HG03280 (cell line): ENCODE results near the gene E2F2.
A peak's percentile ranks its signal among the peaks of the same experiment; 100 is the strongest.

Experiments
- ATAC-seq: cut with Tn5 transposase; IDR thresholded peaks from one replicate; pipeline ENCODE4 v1.9.1; 2021; ENCODE audit warnings: mild to moderate bottlenecking, moderate library complexity; ENCODE audit not compliant: unreplicated experiment

E2F2 gene

GRCh38 chr1:23530747-23531561 is at the start of gene E2F2:
Gene E2F2, minus strand, starts transcription at chr1:23531233. Its CDS starts 440 bp downstream, at chr1:23530793.
- peak; percentile 53 for ATAC-seq

DNA sequence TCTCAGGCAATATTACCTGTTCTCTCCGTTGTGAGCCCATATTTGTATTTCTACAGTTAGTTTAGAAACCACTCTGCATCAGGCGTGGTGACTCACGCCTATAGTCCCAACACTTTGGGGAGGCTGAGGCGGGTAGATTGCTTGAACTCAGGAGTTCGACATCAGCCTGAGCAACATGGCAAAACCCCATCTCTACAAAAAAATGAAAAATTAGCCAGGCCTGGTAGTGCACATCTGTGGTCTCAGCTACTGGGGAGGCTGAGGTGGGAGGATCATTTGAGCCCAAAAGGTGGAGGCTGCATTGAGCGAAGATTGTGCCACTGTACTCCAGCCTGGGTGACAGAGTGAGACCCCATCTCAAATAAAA is 47.9 kb upstream of the E2F2 start:
- no peak for ATAC-seq

DNA sequence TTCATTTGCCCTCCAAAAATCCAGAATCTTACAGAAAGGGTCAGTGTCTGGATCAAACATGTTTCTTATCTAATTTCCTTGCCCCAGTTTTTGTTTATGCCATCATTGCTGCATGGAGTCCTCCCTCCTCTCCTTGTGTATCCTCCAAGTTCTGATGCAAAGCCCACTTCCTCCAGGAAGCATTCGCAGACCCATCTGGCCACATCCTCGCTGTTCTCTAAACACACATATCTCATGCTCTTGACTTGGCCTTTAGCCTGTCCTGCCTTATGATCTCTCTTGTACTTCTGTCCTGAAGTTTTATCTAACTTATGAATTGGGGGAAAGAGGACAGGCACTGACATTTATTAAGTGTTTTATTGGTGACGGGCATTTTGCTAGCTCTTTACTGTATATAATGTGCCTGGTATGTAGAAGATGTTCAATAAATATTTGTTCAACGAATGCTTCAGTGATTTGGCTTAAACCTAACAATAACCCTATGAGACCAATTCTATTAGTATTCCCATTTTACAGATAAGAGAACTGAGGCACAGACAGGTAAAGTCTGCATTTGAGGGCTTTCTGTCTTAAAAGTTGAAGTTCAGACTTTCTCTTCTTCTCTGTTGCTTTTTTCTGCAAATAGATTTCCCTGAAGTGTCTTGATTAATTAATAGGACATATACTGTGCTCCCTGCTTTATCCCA is 47.4 kb upstream of the E2F2 start:
- ATAC-seq = no peak

DNA sequence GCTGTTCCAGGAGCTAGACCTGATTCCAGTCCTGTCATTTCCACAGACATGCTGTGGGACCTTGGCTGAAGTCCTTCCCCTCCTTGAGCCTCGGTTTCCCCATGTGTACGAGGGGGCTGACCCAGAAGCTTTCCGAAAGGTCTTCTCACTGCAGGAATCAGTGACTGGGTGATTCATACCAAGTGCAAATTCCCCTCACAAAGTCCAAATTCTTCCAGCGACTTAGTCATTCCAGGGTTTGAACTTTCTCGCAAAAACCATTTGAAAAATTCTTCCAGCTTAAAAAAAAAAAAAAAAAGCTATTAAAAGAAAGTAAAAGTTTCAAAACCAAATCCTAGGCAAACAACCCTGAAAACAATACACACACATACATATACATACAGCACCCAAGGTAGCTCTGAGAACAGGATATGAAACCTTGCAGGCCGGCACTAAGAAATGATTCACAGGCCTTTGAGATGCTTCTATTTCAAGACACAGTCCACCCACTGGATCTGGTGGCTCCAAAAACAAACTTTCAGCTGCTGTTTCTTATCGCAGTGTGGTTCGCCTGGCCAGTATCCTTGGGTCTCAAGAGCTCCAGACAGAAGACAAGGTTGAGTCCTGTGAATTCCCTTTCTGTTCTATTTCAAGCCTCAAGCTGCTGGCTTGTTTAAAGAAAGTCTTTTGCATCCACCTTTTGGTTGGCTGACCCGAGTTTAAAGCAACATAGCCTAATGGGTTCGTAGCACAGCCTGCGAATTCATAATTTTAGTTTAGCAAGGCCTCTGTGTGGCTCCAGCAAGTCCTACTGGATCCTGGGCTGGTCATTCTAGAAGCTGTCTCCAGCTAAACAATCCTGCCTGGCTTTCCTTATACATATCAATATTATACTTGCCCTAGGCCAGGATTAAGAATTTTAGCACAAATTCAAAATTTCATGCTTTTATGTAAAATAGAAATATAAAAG is 46.3 kb upstream of the E2F2 start:
- peak; percentile 90 for ATAC-seq

- ATAC-seq = no peak
Measured at GRCh38 chr1:23576338-23577055, 45.5 kb upstream of the E2F2 start.

DNA sequence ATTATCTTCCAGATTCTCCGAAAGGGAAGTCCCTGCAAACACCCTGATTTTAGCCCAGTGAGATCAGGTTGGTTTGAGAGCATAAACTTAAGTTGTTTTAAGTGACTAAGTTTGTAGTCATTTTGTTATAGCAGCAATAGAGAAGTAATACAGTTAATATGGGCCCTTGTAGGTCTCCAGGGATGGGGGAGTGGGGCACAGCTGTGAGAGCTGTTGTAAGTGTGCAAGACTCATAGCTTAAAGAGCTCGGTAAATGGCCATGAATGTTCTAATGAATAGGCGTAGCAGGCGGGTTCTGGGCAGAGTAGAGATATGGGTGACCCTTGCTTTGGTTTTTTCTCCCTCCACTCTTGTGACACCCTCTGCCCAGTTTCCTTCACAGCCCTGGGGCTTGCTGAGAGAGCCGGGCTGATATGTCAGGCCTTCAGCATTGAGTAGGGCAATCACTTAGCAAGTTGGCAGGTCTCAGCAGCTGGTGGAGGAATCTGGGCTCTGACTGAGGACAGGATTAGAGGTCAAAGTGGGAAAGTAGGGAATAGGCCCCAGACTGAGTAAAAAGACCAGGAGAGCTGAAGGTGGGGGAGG is 44.3 kb upstream of the E2F2 start:
- no peak for ATAC-seq

DNA sequence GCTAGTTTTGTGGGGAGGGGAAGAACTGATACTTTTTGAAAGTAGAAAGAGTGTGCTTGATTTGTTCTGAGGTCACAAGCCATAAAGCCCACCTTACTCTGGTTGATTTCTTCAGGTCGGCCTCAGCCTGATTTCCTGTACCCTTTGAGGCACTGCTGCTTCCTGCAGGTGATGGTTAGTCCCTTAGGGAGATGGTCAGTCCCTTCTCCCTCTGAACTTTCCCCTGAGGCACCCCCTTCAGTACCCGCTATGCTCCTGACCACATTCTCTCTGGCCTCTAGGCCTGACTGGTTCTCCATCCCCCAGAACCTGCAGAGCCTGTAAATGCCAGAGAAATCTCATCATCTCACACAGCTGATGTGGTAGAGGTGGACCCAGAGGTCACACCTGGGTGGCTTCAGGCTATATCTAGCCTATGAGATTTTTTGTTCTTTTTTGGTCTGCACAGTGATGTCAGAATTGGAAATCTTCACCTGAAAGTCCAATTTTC is 43.3 kb upstream of the E2F2 start:
- ATAC-seq = no peak

- ATAC-seq = no peak
Measured at GRCh38 chr1:23573574-23574182, 42.6 kb upstream of the E2F2 start.

DNA sequence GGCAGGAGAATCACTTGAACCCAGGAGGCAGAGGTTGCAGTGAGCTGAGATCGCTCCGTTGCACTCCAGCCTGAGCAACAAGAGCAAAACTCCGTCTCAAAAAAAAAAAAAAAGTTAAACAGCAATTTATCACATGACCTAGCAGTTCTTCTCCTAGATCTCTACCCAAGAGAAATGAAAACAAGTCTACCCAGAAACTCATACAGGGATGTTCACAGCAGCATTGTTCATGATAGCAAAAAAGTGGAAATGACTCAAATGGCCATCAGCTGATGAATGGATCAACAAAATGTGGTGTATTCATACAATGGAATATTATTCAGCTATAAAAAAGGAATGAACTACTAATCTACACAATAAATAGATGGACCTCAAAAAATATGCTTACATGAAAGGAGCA is 40.4 kb upstream of the E2F2 start:
- no peak for ATAC-seq

- ATAC-seq = no peak
Measured at GRCh38 chr1:23570001-23570691, 39.1 kb upstream of the E2F2 start.

DNA sequence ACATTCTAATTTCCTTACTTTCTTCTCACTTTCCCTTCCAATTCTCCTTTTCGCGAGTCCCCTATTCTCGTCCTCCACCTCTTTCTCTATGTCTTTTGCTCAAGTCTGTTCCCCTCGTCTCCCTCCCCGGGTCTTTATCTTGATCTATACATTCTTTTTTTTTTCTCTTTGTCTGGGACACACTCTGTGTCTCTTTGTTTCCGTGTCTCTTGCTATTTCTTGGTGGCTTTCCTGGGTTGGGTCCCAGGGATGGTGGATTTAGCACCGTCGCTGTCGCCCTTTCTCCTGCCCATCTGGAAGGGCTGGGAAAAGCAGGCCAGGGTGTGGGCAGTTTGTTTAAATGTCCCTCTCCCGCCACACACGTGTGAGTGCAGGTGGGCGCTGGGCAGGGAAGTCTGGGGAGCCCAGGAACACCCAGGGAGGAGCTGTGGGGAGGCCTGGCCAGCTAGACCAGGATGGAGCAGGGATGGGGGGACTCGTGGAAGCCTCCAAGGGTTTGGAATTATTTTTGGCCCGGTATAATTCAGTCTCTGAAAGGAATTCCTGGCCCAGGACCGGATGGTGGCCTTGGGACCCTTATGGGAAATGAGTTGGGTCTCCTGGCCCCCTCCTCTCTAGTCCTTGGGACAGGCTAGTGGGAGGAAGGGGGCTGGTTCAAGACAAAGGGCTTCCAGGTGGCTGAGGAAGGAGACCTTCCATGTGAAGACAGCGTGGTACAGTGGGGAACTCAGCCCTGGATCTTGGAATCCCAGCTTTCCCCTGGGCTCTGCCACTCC is 37.8 kb upstream of the E2F2 start:
- ATAC-seq = no peak

GRCh38 chr1:23567996-23568607 is 37.1 kb upstream of the E2F2 start:
- no peak for ATAC-seq

- ATAC-seq = no peak
Measured at GRCh38 chr1:23567629-23567995, 36.6 kb upstream of the E2F2 start.

DNA sequence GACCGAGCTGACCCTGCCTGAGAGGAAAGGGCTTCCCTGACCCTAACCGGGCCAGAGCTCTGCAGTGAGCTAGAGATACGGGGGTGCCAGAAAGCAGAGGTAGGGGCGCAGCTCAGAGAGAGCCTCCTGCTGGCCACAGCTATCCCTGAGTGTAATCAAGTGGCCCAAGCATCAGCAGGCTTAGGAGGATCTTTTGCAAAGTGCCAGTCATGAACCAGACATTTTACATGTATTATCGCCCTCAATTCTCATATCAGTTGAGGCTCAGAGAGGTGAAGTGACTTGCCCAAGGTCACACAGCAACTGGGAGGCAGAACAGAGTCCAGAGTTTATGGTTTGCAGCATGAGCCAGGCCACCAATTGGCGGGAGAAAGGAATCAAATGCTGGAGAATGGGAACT is 35.3 kb upstream of the E2F2 start:
- ATAC-seq = no peak

- no peak for ATAC-seq
Measured at GRCh38 chr1:23565776-23566175, 34.7 kb upstream of the E2F2 start.

DNA sequence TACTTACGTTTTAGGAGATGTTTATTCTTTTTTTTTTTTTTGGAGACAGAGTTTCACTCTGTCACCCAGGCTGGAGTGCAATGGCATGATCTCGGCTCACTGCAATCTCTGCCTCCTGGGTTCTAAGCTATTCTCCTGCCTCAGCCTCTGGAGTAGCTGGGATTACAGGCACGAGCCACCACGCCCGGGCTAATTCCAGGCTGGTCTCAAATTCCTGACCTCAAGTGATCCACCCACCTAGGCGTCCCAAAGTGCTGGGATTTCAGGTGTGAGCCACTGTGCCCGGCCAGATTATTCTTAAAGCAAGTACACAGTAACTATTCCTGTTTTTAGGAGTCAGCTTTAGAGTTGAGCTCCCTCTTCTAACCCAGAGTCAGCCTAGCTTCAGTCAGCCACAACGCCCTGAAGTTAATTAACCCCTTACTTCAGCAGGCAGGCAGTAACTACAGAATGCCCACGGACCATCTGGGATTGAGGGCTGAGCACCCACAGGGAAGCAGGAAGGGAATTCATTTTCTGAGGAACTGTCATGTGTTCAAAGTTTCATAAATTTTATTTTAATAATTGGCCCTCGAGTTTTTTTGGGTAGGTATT is 33.6 kb upstream of the E2F2 start:
- no peak for ATAC-seq

- no peak for ATAC-seq
Measured at GRCh38 chr1:23563755-23564374, 32.8 kb upstream of the E2F2 start.
